Rectal smooth muscle tissue (tissue), 1 donor: ENCODE measurements around the gene CDS1.

Source experiments
- H3K27ac ChIP-seq: one replicate; pipeline ENCODE4 v1.7.0; 2013; ENCODE audit warnings: low read depth, low read length, inconsistent platforms
- H3K27me3 ChIP-seq: one replicate; pipeline ENCODE4 v1.7.0; 2013; ENCODE audit warnings: low read length; ENCODE audit not compliant: control insufficient read depth, insufficient read depth
- H3K36me3 ChIP-seq: one replicate; pipeline ENCODE4 v1.7.0; 2013; ENCODE audit warnings: low read length; ENCODE audit not compliant: control insufficient read depth, insufficient read depth
- H3K4me1 ChIP-seq: one replicate; pipeline ENCODE4 v1.7.0; 2013; ENCODE audit warnings: low read length; ENCODE audit not compliant: control insufficient read depth, insufficient read depth
- H3K4me3 ChIP-seq: one replicate; pipeline ENCODE4 v1.7.0; 2013; ENCODE audit warnings: low read length
- H3K9ac ChIP-seq: one replicate; pipeline ENCODE4 v1.7.0; 2013; ENCODE audit warnings: low read length

Gene CDS1

DNA sequence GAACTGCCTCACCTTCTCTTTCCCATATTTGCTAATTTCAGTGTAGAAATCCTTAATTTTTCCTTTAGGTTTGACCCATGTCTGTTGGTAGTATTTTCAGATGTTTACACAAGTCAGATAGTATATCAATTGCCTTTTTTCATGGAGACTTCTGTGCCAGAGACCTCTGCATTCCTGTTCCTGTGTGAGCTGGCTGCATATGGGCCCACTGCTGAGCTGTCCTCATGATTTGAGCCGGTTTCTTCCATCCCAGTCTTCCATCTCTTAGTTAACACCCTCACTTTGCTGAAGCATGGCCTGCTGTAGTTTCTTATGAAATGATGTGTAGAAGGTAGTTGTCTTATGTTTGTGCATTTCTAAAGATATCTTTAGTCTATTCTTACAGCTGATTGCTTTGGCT is 40.0 kb downstream of the CDS1 start:
- no peak overlapping the region for H3K4me3 ChIP-seq
- no peaks in the 10 kb centered on the region for H3K4me1 ChIP-seq
- no peaks in the 10 kb centered on the region for H3K36me3 ChIP-seq
- H3K9ac ChIP-seq, result no peak overlapping the region
- no peaks in the 10 kb centered on the region for H3K27me3 ChIP-seq
- H3K27ac ChIP-seq, result no peak overlapping the region

DNA sequence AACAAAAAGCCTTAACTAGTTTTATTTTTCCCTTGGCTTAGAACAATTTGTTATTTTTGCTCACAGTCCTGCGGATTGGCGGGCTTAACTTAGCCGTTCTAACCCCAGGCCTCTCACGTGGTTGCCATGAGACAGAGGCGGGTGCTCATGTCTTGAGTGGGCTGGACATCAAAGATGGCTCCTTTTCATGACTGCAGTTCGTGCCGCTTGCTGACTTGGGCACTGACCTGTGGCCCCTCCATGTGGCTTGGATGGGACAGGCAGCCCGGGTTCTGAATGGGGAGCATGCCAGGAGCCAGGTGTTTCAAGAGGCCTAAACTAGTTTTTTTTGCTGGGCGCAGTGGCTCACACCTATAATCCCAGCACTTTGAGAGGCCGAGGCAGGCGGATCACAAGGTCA is 40.7 kb downstream of the CDS1 start:
- H3K36me3 ChIP-seq, result no peaks in the 10 kb centered on the region
- no peak overlapping the region for H3K9ac ChIP-seq
- no peak overlapping the region for H3K27ac ChIP-seq
- H3K27me3 ChIP-seq, result no peaks in the 10 kb centered on the region
- no peak overlapping the region for H3K4me3 ChIP-seq
- no peaks in the 10 kb centered on the region for H3K4me1 ChIP-seq

DNA sequence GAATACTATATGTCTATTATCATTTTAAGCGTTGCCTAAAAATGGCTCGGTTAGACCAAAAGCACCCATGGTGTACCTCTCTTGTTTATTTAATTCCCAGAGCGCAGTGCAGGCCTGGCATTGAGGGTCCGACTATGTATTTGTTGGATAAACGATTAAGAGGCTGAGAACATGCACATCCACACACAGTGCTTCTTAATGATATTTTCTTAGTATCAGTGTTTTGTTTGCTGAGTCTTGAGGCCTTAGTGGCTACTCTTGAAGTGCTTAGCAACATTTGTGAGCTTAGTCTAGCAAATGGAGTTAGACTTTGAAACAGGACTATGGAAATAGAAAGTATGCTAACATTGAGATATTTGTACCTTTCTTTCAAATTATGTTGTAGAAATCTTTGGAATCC is 43.7 kb downstream of the CDS1 start:
- Histone ChIP-seq H3K27ac (no peak overlapping the region), H3K36me3 (no peaks in the 10 kb centered on the region), H3K4me3 (no peak overlapping the region), H3K27me3 (no peaks in the 10 kb centered on the region), H3K9ac (no peak overlapping the region), H3K4me1 (no peaks in the 10 kb centered on the region)

DNA sequence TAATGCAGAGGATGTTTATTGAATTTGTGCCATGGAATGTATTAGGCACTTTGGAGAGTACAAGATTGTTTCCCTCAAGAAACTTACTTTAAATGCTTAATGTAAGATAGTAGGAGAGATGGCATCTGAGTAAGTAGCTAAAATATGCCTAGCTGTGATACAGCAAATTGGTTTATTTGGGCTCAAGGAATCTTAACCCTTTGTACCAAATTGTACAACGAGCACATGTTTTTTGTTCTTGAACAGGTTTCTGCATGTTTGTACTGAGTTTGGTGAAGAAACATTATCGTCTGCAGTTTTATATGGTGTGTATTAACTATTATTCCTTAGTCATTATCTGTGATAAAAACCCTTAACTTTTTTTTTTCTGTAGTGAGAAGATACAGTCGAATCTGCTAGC is 48.6 kb downstream of the CDS1 start:
- no peaks in the 10 kb centered on the region for H3K4me1 ChIP-seq
- H3K27me3 ChIP-seq, result no peaks in the 10 kb centered on the region
- no peak overlapping the region for H3K27ac ChIP-seq
- no peak overlapping the region for H3K4me3 ChIP-seq
- H3K9ac ChIP-seq, result no peak overlapping the region
- no peaks in the 10 kb centered on the region for H3K36me3 ChIP-seq

DNA sequence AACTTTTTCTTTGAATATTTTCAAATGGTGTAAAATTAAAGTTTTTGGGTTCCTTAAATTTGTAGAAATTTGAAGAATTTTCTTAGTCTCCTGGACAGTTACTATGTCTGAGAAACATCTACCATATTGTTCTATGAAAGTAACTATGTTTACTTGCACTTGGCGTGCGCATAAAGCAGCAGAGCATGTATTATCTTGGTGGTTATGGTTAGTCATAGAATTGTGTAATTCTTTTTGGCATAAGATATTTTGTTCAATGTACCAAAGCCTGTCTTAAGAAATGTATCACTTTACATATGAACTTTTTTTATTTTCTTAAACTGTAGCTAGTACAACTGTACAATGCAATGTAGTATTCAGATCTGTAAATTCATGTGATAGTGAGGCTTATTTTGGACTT is 49.2 kb downstream of the CDS1 start:
- Histone ChIP-seq H3K27ac (no peak overlapping the region), H3K27me3 (no peaks in the 10 kb centered on the region), H3K4me1 (no peaks in the 10 kb centered on the region), H3K9ac (no peak overlapping the region), H3K4me3 (no peak overlapping the region), H3K36me3 (no peaks in the 10 kb centered on the region)

DNA sequence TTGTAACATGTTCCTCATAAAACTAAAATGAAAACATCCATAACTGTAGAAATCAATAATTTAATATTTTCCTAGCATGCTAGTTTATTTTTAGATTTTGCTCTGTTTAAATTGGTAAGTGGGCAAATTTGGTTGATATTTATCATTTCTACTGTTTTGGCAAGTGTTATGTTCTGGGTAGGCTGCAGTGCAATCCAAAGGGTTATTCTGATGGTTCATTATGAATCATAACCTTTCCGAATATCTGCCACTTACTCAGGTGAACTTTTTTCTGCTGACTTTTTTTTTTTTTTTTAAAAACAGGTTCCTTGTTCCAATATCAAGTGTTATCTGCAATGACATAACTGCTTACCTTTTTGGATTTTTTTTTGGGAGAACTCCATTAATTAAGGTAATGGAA is 52.0 kb downstream of the CDS1 start:
- Histone ChIP-seq H3K27ac (no peak overlapping the region), H3K4me3 (no peak overlapping the region), H3K36me3 (no peaks in the 10 kb centered on the region), H3K9ac (no peak overlapping the region), H3K4me1 (no peaks in the 10 kb centered on the region), H3K27me3 (no peaks in the 10 kb centered on the region)

DNA sequence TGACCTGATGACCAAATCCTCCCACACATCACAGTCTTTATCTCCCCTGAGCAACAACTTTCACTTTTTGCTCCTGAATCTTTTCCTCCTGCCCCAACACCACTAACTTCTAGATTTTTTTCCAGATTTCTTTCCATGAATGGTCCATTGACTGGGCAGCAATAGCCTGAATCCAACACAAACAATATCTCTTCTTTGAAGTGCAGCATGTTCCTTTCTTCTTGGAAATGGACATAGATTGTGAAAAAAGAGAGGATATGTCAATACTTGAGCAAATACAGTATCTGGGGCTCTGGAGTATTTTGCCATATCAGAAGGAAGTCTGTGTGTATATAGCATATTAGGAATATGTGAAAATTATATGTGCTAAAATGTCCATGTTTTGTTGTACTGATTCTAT is 55.2 kb downstream of the CDS1 start:
- no peak overlapping the region for H3K9ac ChIP-seq
- H3K36me3 ChIP-seq, result no peaks in the 10 kb centered on the region
- no peak overlapping the region for H3K4me3 ChIP-seq
- no peaks in the 10 kb centered on the region for H3K4me1 ChIP-seq
- H3K27ac ChIP-seq, result no peak overlapping the region
- no peaks in the 10 kb centered on the region for H3K27me3 ChIP-seq

DNA sequence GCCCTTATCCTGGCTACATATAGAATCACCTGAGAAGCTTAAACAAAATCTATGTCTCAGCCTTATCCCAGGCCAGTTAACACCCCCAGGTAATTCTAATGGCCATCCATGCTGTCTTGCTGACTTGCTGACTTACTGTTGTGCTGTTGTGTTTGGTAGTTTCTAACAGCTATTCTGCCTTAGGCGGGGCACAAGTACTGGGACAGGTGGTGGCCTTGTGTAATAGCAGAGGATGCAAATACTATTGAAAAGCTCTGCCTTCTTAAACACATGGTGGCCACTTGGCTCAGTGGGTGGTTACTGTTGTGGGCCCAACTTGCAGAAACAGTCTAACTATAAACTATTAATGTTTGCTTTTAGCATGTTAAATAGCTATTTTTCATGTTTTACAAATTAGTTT is 56.2 kb downstream of the CDS1 start:
- Histone ChIP-seq H3K4me3 (no peak overlapping the region), H3K36me3 (no peaks in the 10 kb centered on the region), H3K9ac (no peak overlapping the region), H3K4me1 (no peaks in the 10 kb centered on the region), H3K27me3 (no peaks in the 10 kb centered on the region), H3K27ac (no peak overlapping the region)

DNA sequence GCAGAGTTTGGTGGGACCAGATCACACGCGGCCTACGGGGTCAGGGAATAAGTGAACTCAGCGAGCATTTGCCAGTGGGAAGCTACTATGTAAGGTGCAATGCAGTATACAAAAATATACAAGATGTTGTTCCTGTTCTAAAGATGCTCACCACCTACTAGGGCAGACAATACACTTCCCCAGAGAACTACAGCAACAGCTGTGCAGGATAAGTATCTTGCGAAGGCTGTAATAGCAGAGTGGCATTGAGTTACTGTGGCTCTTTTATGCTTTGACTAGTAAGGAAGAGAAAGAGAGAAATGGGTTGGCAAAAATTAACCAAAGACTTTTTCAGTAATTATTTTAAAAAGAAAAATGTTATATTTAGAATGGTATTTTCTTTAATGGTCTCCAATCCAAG is 61.2 kb downstream of the CDS1 start:
- H3K27me3 ChIP-seq, result no peaks in the 10 kb centered on the region
- no peak overlapping the region for H3K4me3 ChIP-seq
- H3K4me1 ChIP-seq, result no peaks in the 10 kb centered on the region
- no peaks in the 10 kb centered on the region for H3K36me3 ChIP-seq
- no peak overlapping the region for H3K9ac ChIP-seq
- no peak overlapping the region for H3K27ac ChIP-seq

DNA sequence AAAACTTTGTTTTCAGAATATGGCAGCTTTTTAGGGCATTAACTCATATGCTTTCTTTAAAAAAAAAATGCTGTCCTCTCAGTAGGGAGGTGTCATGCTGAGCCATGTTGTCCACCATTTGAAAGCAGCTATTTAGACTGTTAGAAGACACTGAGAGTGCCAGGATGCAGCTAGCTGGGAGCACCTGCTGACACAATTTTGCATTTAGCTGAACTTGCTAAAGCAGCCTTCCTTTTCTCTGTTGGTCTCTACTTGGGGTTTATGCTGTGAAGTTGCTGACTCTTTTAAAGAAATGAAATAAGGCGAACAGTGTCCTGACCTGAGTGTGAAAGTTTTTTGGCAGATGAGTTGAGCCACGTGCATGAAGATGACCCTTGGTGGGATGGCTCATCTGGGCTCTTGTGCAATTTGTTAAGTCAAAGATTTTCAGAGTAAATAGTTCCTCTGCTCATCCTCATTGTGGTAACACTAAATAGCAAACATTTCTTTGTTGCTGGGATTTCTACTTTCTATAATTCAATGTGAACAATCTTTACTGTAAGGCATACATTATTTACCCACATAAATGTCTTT is 64.5 kb downstream of the CDS1 start:
- no peak overlapping the region for H3K27ac ChIP-seq
- H3K27me3 ChIP-seq, result no peaks in the 10 kb centered on the region
- no peaks in the 10 kb centered on the region for H3K4me1 ChIP-seq
- no peaks in the 10 kb centered on the region for H3K36me3 ChIP-seq
- H3K9ac ChIP-seq, result no peak overlapping the region
- no peak overlapping the region for H3K4me3 ChIP-seq

DNA sequence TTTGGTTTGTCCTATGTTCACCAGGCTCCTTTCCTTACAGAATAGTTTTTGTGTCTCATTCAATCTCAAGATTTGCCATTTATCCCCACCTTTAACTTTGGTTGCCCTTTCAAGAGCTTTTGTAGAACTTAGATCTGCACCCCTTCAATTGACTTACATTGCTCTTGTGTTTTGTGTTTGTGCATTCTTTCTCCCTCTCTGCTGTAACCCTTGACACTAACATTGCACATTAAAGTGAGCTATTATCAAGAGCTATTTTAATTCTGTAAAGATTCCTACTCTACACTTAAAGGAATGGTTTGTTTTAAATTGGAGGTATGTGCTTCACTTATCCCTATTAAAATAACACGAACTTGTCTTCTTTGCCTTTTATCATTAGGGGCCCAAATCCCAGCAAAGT is 65.3 kb downstream of the CDS1 start:
- no peaks in the 10 kb centered on the region for H3K27me3 ChIP-seq
- H3K36me3 ChIP-seq, result no peaks in the 10 kb centered on the region
- no peak overlapping the region for H3K4me3 ChIP-seq
- H3K27ac ChIP-seq, result no peak overlapping the region
- no peak overlapping the region for H3K9ac ChIP-seq
- no peaks in the 10 kb centered on the region for H3K4me1 ChIP-seq

DNA sequence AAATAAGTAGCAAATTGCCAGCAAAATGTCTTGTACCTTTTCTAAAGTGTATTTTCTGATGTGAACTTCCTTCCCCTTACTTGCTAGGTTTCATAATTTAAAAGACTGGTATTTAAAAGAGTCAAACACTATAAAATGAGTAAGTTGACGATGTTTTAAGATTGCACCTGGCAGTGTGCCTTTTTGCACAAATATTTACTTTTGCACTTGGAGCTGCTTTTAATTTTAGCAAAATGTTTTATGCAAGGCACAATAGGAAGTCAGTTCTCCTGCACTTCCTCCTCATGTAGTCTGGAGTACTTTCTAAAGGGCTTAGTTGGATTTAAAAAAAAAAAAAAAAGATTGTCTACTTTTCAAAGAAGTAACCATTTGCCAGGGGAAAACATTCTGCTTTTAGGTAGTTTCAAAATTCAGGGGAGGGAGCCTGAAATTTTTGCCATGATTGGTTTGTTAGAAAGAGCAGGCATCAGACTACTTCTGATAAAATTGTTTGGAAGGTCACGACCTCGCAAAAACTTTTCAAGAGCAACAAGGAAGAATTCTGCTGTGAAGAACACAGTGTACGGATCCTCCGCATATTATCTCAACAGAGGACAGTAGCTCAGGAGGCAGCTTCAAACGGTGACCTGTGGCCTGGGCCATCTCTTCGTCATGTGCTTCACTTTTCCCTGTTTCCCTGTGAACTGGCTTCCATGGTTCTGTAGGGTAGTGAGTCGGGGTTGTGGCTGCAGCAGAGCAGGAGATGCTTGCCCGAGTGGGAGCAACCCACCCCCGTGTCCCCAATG is 66.1 kb downstream of the CDS1 start:
- Histone ChIP-seq H3K4me3 (no peak overlapping the region), H3K27ac (no peak overlapping the region), H3K4me1 (no peaks in the 10 kb centered on the region), H3K9ac (no peak overlapping the region), H3K36me3 (no peaks in the 10 kb centered on the region), H3K27me3 (no peaks in the 10 kb centered on the region)

DNA sequence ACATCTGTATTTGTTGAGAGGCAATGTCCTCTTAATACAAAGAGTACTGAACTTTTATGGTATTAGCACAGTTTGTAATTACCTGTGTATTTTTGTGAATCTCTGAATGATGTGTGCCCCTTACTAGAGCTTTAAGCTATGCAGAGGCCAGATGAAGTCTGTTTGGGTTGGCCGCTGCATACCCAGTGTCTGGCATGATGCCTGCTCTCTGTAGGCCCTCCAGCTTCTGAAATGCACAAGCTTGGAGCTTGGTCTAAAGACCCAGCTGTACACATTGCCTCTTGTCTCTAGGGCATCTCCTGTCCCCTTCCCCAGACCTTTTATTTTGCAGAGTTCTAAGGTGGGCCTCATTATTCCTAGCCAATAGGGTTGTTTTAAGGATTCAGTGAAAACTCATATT is 68.6 kb downstream of the CDS1 start:
- no peaks in the 10 kb centered on the region for H3K36me3 ChIP-seq
- no peak overlapping the region for H3K4me3 ChIP-seq
- H3K4me1 ChIP-seq, result no peaks in the 10 kb centered on the region
- no peak overlapping the region for H3K27ac ChIP-seq
- no peak overlapping the region for H3K9ac ChIP-seq
- H3K27me3 ChIP-seq, result no peaks in the 10 kb centered on the region
